NCI-H2196 treated with DMSO at 0.1 percent for 48 hours (cell line): ENCODE data around the gene REXO1.

ENCODE experiments used
- DNase-seq: peaks from one replicate; lab custom pipeline; 2025; ENCODE audit not compliant: unreplicated experiment; lab: John Stamatoyannopoulos, UW

Gene REXO1

GRCh38 chr19:1849132-1849474 lies 820 bp upstream of the REXO1 start:
- no peak for DNase-seq

- DNase-seq = no peak
Observed at GRCh38 chr19:1847684-1848398, 442 bp downstream of the REXO1 start.

- no peak for DNase-seq
Observed at GRCh38 chr19:1847348-1847683, 967 bp downstream of the REXO1 start.

GRCh38 chr19:1846517-1847204 lies 1.6 kb downstream of the REXO1 start:
- no peak for DNase-seq

GRCh38 chr19:1845642-1846041 lies 2.6 kb downstream of the REXO1 start:
- no peak for DNase-seq

GRCh38 chr19:1845125-1845515 lies 3.2 kb downstream of the REXO1 start:
- DNase-seq = no peak

GRCh38 chr19:1844513-1845124 lies 3.7 kb downstream of the REXO1 start:
- no peak for DNase-seq

GRCh38 chr19:1843646-1844394 lies 4.5 kb downstream of the REXO1 start:
- no peak for DNase-seq

- DNase-seq = no peak
Observed at GRCh38 chr19:1843116-1843515, 5.2 kb downstream of the REXO1 start.

GRCh38 chr19:1841209-1841924 lies 6.9 kb downstream of the REXO1 start:
- no peak for DNase-seq

GRCh38 chr19:1840541-1841115 lies 7.7 kb downstream of the REXO1 start:
- DNase-seq = no peak

GRCh38 chr19:1839658-1840540 lies 8.4 kb downstream of the REXO1 start:
- no peak for DNase-seq

- no peak for DNase-seq
Observed at GRCh38 chr19:1837625-1838105, 10.6 kb downstream of the REXO1 start.

- DNase-seq = no peak
Observed at GRCh38 chr19:1837222-1837565, 11.1 kb downstream of the REXO1 start.

GRCh38 chr19:1836458-1837221 lies 11.6 kb downstream of the REXO1 start:
- DNase-seq = no peak

GRCh38 chr19:1833540-1833939 lies 14.7 kb downstream of the REXO1 start:
- no peak for DNase-seq

- DNase-seq = no peak
Observed at GRCh38 chr19:1832046-1832663, 16.1 kb downstream of the REXO1 start.

- DNase-seq = no peak
Observed at GRCh38 chr19:1830978-1831377, 17.3 kb downstream of the REXO1 start.

- DNase-seq = no peak
Observed at GRCh38 chr19:1830568-1830967, 17.7 kb downstream of the REXO1 start.
